Body of pancreas (tissue), 4 donors: ENCODE measurements around the gene ACRBP.

Experiments
- CTCF ChIP-seq, 7 experiments: fragments of 450-650 bp in 4 of 7; fragments of 200-600 bp in 3 of 7; sonication (generic) in 3 of 7; IDR thresholded peaks; one replicate each; pipeline ENCODE4 v1.5.1; 2016 to 2019; ENCODE audit warnings: antibody characterized with exemption in 7 of 7
- POLR2A ChIP-seq, 3 donors: fragments of 450-650 bp; IDR thresholded peaks; one replicate each; pipeline ENCODE4 v1.6.1; 2016; ENCODE audit warnings: antibody characterized with exemption in 3 of 3, mild to moderate bottlenecking in 2 of 3

GRCh38 chr12:6667559-6668210 lies 20.5 kb upstream of the ACRBP start:
- TF ChIP-seq CTCF (IDR thresholded peaks at IDR 0.05): no peak
- TF ChIP-seq POLR2A (IDR thresholded peaks at IDR 0.05): no peak
